ENCODE data around the gene EDN2.

EDN2 gene

GRCh38 chr1:41525891-41526587 is 41.6 kb upstream of the EDN2 start:
- no peak overlapping the region for H3K4me3 ChIP-seq (ENCODE audit: extremely low read depth, insufficient read depth, low read length, poor library complexity, severe bottlenecking)
- no peaks in the 10 kb centered on the region for H3K9me3 ChIP-seq (ENCODE audit: control insufficient read depth, low read length)
- H3K27ac ChIP-seq (ENCODE audit: low read depth, low read length, severe bottlenecking), result no peak overlapping the region
- 86 to 94% methylated on average over 11 to 14 of the region's 18 CpGs for WGBS, 2 experiments (ENCODE audit: insufficient coverage in 2 of 2)
- no peaks in the 10 kb centered on the region for H3K36me3 ChIP-seq (ENCODE audit: control insufficient read depth, insufficient read depth, low read length)
- peaks cover 13% of the 10 kb centered on the region for H3K4me1 ChIP-seq (ENCODE audit: control insufficient read depth, insufficient read depth, low read length, poor library complexity, severe bottlenecking)

GRCh38 chr1:41524676-41525675 is 40.5 kb upstream of the EDN2 start:
- H3K27ac ChIP-seq (ENCODE audit: low read depth, low read length, severe bottlenecking), result no peak overlapping the region
- peaks cover 13% of the 10 kb centered on the region for H3K4me1 ChIP-seq (ENCODE audit: control insufficient read depth, insufficient read depth, low read length, poor library complexity, severe bottlenecking)
- 90 to 93% methylated on average over 21 to 23 of the region's 30 CpGs for WGBS, 2 experiments (ENCODE audit: insufficient coverage in 2 of 2)
- no peaks in the 10 kb centered on the region for H3K9me3 ChIP-seq (ENCODE audit: control insufficient read depth, low read length)
- H3K4me3 ChIP-seq (ENCODE audit: extremely low read depth, insufficient read depth, low read length, poor library complexity, severe bottlenecking), result no peak overlapping the region
- H3K36me3 ChIP-seq (ENCODE audit: control insufficient read depth, insufficient read depth, low read length), result no peaks in the 10 kb centered on the region

GRCh38 chr1:41523949-41524675 is 39.6 kb upstream of the EDN2 start:
- no peak overlapping the region for H3K27ac ChIP-seq (ENCODE audit: low read depth, low read length, severe bottlenecking)
- H3K4me3 ChIP-seq (ENCODE audit: extremely low read depth, insufficient read depth, low read length, poor library complexity, severe bottlenecking), result no peak overlapping the region
- WGBS, 2 experiments (ENCODE audit: insufficient coverage in 2 of 2), result 89 to 93% methylated on average over 9 of the region's 9 CpGs
- H3K9me3 ChIP-seq (ENCODE audit: control insufficient read depth, low read length), result no peaks in the 10 kb centered on the region
- H3K36me3 ChIP-seq (ENCODE audit: control insufficient read depth, insufficient read depth, low read length), result no peaks in the 10 kb centered on the region
- H3K4me1 ChIP-seq (ENCODE audit: control insufficient read depth, insufficient read depth, low read length, poor library complexity, severe bottlenecking), result peaks cover 13% of the 10 kb centered on the region

GRCh38 chr1:41523071-41523470 is 38.6 kb upstream of the EDN2 start:
- H3K9me3 ChIP-seq (ENCODE audit: control insufficient read depth, low read length), result no peaks in the 10 kb centered on the region
- WGBS, 2 experiments (ENCODE audit: insufficient coverage in 2 of 2), result 83 to 98% methylated on average over 8 to 9 of the region's 10 CpGs
- H3K27ac ChIP-seq (ENCODE audit: low read depth, low read length, severe bottlenecking), result no peak overlapping the region
- peaks cover 13% of the 10 kb centered on the region for H3K4me1 ChIP-seq (ENCODE audit: control insufficient read depth, insufficient read depth, low read length, poor library complexity, severe bottlenecking)
- H3K36me3 ChIP-seq (ENCODE audit: control insufficient read depth, insufficient read depth, low read length), result no peaks in the 10 kb centered on the region
- no peak overlapping the region for H3K4me3 ChIP-seq (ENCODE audit: extremely low read depth, insufficient read depth, low read length, poor library complexity, severe bottlenecking)

GRCh38 chr1:41521766-41522165 is 37.3 kb upstream of the EDN2 start:
- H3K36me3 ChIP-seq (ENCODE audit: control insufficient read depth, insufficient read depth, low read length), result no peaks in the 10 kb centered on the region
- H3K4me3 ChIP-seq (ENCODE audit: extremely low read depth, insufficient read depth, low read length, poor library complexity, severe bottlenecking), result no peak overlapping the region
- H3K4me1 ChIP-seq (ENCODE audit: control insufficient read depth, insufficient read depth, low read length, poor library complexity, severe bottlenecking), result peaks cover 13% of the 10 kb centered on the region
- H3K9me3 ChIP-seq (ENCODE audit: control insufficient read depth, low read length), result no peaks in the 10 kb centered on the region
- 49 to 64% methylated on average over 11 to 12 of the region's 12 CpGs for WGBS, 2 experiments (ENCODE audit: insufficient coverage in 2 of 2)
- peak overlapping the region; percentile 51 for H3K27ac ChIP-seq (ENCODE audit: low read depth, low read length, severe bottlenecking)

GRCh38 chr1:41520951-41521752 is 36.7 kb upstream of the EDN2 start:
- no peaks in the 10 kb centered on the region for H3K36me3 ChIP-seq (ENCODE audit: control insufficient read depth, insufficient read depth, low read length)
- H3K4me1 ChIP-seq (ENCODE audit: control insufficient read depth, insufficient read depth, low read length, poor library complexity, severe bottlenecking), result peaks cover 13% of the 10 kb centered on the region
- peak overlapping the region; percentile 51 for H3K27ac ChIP-seq (ENCODE audit: low read depth, low read length, severe bottlenecking)
- WGBS, 2 experiments (ENCODE audit: insufficient coverage in 2 of 2), result 83 to 99% methylated on average over 7 to 13 of the region's 15 CpGs
- no peak overlapping the region for H3K4me3 ChIP-seq (ENCODE audit: extremely low read depth, insufficient read depth, low read length, poor library complexity, severe bottlenecking)
- H3K9me3 ChIP-seq (ENCODE audit: control insufficient read depth, low read length), result no peaks in the 10 kb centered on the region

- Histone ChIP-seq H3K36me3 (ENCODE audit: control insufficient read depth, insufficient read depth, low read length) (no peaks in the 10 kb centered on the region), H3K4me1 (ENCODE audit: control insufficient read depth, insufficient read depth, low read length, poor library complexity, severe bottlenecking) (peaks cover 25% of the 10 kb centered on the region), H3K4me3 (ENCODE audit: extremely low read depth, insufficient read depth, low read length, poor library complexity, severe bottlenecking) (no peak overlapping the region), H3K9me3 (ENCODE audit: control insufficient read depth, low read length) (no peaks in the 10 kb centered on the region), H3K27ac (ENCODE audit: low read depth, low read length, severe bottlenecking) (no peak overlapping the region)
- WGBS, 2 experiments (ENCODE audit: insufficient coverage in 2 of 2), result 95 to 97% methylated on average over 5 of the region's 5 CpGs
Measured at GRCh38 chr1:41519667-41520066, 35.2 kb upstream of the EDN2 start.

GRCh38 chr1:41518471-41518870 is 34.0 kb upstream of the EDN2 start:
- 87 to 89% methylated on average over 4 to 5 of the region's 5 CpGs for WGBS, 2 experiments (ENCODE audit: insufficient coverage in 2 of 2)

GRCh38 chr1:41517062-41517438 is 32.6 kb upstream of the EDN2 start:
- WGBS, 2 experiments (ENCODE audit: insufficient coverage in 2 of 2), result 91 to 98% methylated on average over 3 of the region's 3 CpGs
- H3K9me3 ChIP-seq (ENCODE audit: control insufficient read depth, low read length), result no peaks in the 10 kb centered on the region
- peaks cover 6% of the 10 kb centered on the region for H3K36me3 ChIP-seq (ENCODE audit: control insufficient read depth, insufficient read depth, low read length)
- no peak overlapping the region for H3K4me3 ChIP-seq (ENCODE audit: extremely low read depth, insufficient read depth, low read length, poor library complexity, severe bottlenecking)
- no peak overlapping the region for H3K27ac ChIP-seq (ENCODE audit: low read depth, low read length, severe bottlenecking)
- peaks cover 21% of the 10 kb centered on the region for H3K4me1 ChIP-seq (ENCODE audit: control insufficient read depth, insufficient read depth, low read length, poor library complexity, severe bottlenecking)

More at GRCh38 chr1:41518471-41518870, 34.0 kb upstream of the EDN2 start:
- Histone ChIP-seq H3K27ac (ENCODE audit: low read depth, low read length, severe bottlenecking) (no peak overlapping the region), H3K9me3 (ENCODE audit: control insufficient read depth, low read length) (no peaks in the 10 kb centered on the region), H3K4me1 (ENCODE audit: control insufficient read depth, insufficient read depth, low read length, poor library complexity, severe bottlenecking) (peaks cover 25% of the 10 kb centered on the region), H3K36me3 (ENCODE audit: control insufficient read depth, insufficient read depth, low read length) (no peaks in the 10 kb centered on the region), H3K4me3 (ENCODE audit: extremely low read depth, insufficient read depth, low read length, poor library complexity, severe bottlenecking) (no peak overlapping the region)

Data from mesodermal cell (in vitro differentiated cells).